PC-3 (cell line): Measurements from ENCODE around the gene TEX12. TPM values are rescaled to one million over a fixed set of nuclear protein-coding genes. Genes with fewer than 3 reads are reported as not detected.
A peak's percentile ranks its signal among the peaks of the same experiment; 100 is the strongest.

Source experiments
- ATAC-seq: fragments of 200-7000 bp; cut with Tn5 transposase; 2 replicates; pipeline ENCODE4 v1.9.1; 2020; ENCODE audit warnings: mild to moderate bottlenecking, moderate library complexity
- BruUV-seq: library from RNA; stranded (reverse); fragments of 400-500 nt; replicated peaks from 2 replicates; lab custom pipeline; 2021; lab: Mats Ljungman, UMichigan
- CTCF ChIA-PET: fragments of 300-600 bp; sonication (Branson Sonifier 250); formaldehyde crosslinking; loops from one replicate; lab custom pipeline; 2022; ENCODE audit warnings: antibody characterized with exemption; lab: Charles Lee
- POLR2A ChIA-PET: fragments of 300-600 bp; sonication (Branson Sonifier 250); formaldehyde crosslinking; loops from one replicate; lab custom pipeline; 2022; ENCODE audit warnings: antibody characterized with exemption; ENCODE audit not compliant: unreplicated experiment; lab: Charles Lee
- DNase-seq: peaks from one replicate; pipeline ENCODE4 v3.0.0-alpha.2; 2015
- H2AFZ ChIP-seq: fragments of 300-600 bp; sonication (generic); 2 replicates; pipeline ENCODE4 v1.6.0; 2016; ENCODE audit warnings: antibody characterized with exemption, low read length
- H3F3A ChIP-seq: fragments of 300-600 bp; sonication (generic); one replicate; pipeline ENCODE4 v1.6.0; 2017; ENCODE audit warnings: antibody characterized with exemption, low read length, control low read depth, mild to moderate bottlenecking; ENCODE audit not compliant: unreplicated experiment
- H3K27ac ChIP-seq: fragments of 300-600 bp; sonication (generic); 2 replicates; pipeline ENCODE4 v1.5.1; 2016; ENCODE audit warnings: mild to moderate bottlenecking, low read length
- H3K27me3 ChIP-seq: fragments of 300-600 bp; sonication (generic); 2 replicates; pipeline ENCODE4 v1.6.1; 2016; ENCODE audit warnings: low read length, mixed read lengths
- H3K36me3 ChIP-seq: fragments of 300-600 bp; sonication (generic); 2 replicates; pipeline ENCODE4 v1.6.1; 2016; ENCODE audit warnings: low read depth, mixed run types, low read length, mixed read lengths
- H3K4me1 ChIP-seq: fragments of 300-600 bp; sonication (generic); 2 replicates; pipeline ENCODE4 v1.5.1; 2016; ENCODE audit warnings: low read length; ENCODE audit not compliant: insufficient read depth
- H3K4me2 ChIP-seq: fragments of 300-600 bp; sonication (generic); 2 replicates; pipeline ENCODE4 v1.6.0; 2016; ENCODE audit warnings: low read length
- H3K4me3 ChIP-seq: fragments of 300-600 bp; sonication (generic); 2 replicates; pipeline ENCODE4 v1.5.1; 2016; ENCODE audit warnings: mild to moderate bottlenecking, low read length, mixed read lengths
- H3K79me2 ChIP-seq: fragments of 300-600 bp; sonication (generic); 2 replicates; pipeline ENCODE4 v1.6.1; 2017; ENCODE audit warnings: low read length, mixed read lengths
- H3K9ac ChIP-seq: fragments of 300-600 bp; sonication (generic); 2 replicates; pipeline ENCODE4 v1.6.0; 2016; ENCODE audit warnings: mild to moderate bottlenecking, low read length
- H3K9me2 ChIP-seq: fragments of 300-600 bp; sonication (generic); replicated peaks from 2 replicates; pipeline ENCODE4 v1.6.1; 2016; ENCODE audit warnings: mixed run types, low read length, mixed read lengths
- H3K9me3 ChIP-seq: fragments of 300-600 bp; sonication (generic); 2 replicates; pipeline ENCODE4 v1.6.1; 2016; ENCODE audit warnings: low read length, mixed read lengths
- H4K20me1 ChIP-seq: fragments of 300-600 bp; sonication (generic); 2 replicates; pipeline ENCODE4 v1.6.1; 2016; ENCODE audit warnings: low read length, mixed read lengths
- CTCF ChIP-seq: fragments of 300-600 bp; sonication (generic); conservative IDR thresholded peaks from 2 replicates; pipeline ENCODE4 v1.5.1; 2017; ENCODE audit warnings: antibody characterized with exemption, low read depth, mild to moderate bottlenecking, low read length
- EZH2 ChIP-seq: fragments of 300-600 bp; sonication (generic); IDR thresholded peaks from one replicate; pipeline ENCODE4 v1.6.1; 2017; ENCODE audit warnings: antibody characterized with exemption, mild to moderate bottlenecking, low read length; ENCODE audit not compliant: unreplicated experiment
- EZH2phosphoT487 ChIP-seq: fragments of 300-600 bp; sonication (generic); IDR thresholded peaks from 2 replicates; pipeline ENCODE4 v1.6.1; 2018; ENCODE audit warnings: mild to moderate bottlenecking, antibody characterized with exemption, low read length, borderline replicate concordance
- intact Hi-C: fragments of 100-400 bp; cut with micrococcal nuclease; formaldehyde crosslinking; loops from 2 replicates; pipeline ENCODE4 v1.9.0; 2023
- total RNA-seq: library from RNA; depleted of rRNA; stranded (reverse); fragments of >200 nt; gene quantifications from 2 replicates; pipeline ENCODE4 v1.2.3, GENCODE V29; 2014

The TEX12 gene
- total RNA-seq, 1 experiment from 2014 or later: not detected

- H3K4me2 ChIP-seq: no peak overlapping the region
- DNase-seq (no peak), ATAC-seq (no peak)
- POLR2A ChIA-PET: interaction anchor here (0.6 kb wide), 1 partner anchor 126 kb away, joined by 3 read pairs; no protein-coding TSS in a partner anchor
- no peak overlapping the region for H3K4me3 ChIP-seq
- CTCF ChIA-PET: no interaction called here
- no peaks in the 10 kb centered on the region for H3K9me3 ChIP-seq
- no peaks in the 10 kb centered on the region for H3K79me2 ChIP-seq
- intact Hi-C loops: loop anchor here (2.0 kb wide), 1 partner anchor 53 kb away; the partner anchor contains the start of gene BCO2
- peaks cover 3% of the 10 kb centered on the region for H3F3A ChIP-seq
- peaks cover 37% of the 10 kb centered on the region for H3K4me1 ChIP-seq
- H3K27ac ChIP-seq: peak overlapping the region; percentile 95; the same call in 1 of the 2 replicates
- no peaks in the 10 kb centered on the region for H3K27me3 ChIP-seq
- no peaks in the 10 kb centered on the region for H3K9me2 ChIP-seq
- no peaks in the 10 kb centered on the region for H3K36me3 ChIP-seq
- H4K20me1 ChIP-seq: no peaks in the 10 kb centered on the region
- no peak for TF ChIP-seq EZH2
- TF ChIP-seq CTCF: no peak
- TF ChIP-seq EZH2phosphoT487: no peak
- no peak overlapping the region for H3K9ac ChIP-seq
- H2AFZ ChIP-seq: no peak overlapping the region
- no TSS peak for BruUV-seq
Measured at GRCh38 chr11:112121981-112122615, 45.1 kb upstream of the TEX12 start.

GRCh38 chr11:112123129-112123528 lies 44.0 kb upstream of the TEX12 start:
- no peak overlapping the region for H3K4me3 ChIP-seq
- TF ChIP-seq EZH2 (no peak), EZH2phosphoT487 (no peak), CTCF (no peak)
- POLR2A ChIA-PET: no interaction called here
- H3K27ac ChIP-seq: no peak overlapping the region
- H3K79me2 ChIP-seq: no peaks in the 10 kb centered on the region
- no peaks in the 10 kb centered on the region for H3K27me3 ChIP-seq
- no peaks in the 10 kb centered on the region for H3K9me3 ChIP-seq
- no peak for DNase-seq
- H3K9me2 ChIP-seq: no peaks in the 10 kb centered on the region
- no peaks in the 10 kb centered on the region for H4K20me1 ChIP-seq
- intact Hi-C loops: no loop called here
- H2AFZ ChIP-seq: no peak overlapping the region
- no peak overlapping the region for H3K9ac ChIP-seq
- peaks cover 34% of the 10 kb centered on the region for H3K4me1 ChIP-seq
- CTCF ChIA-PET: no interaction called here
- BruUV-seq: no TSS peak
- H3K36me3 ChIP-seq: no peaks in the 10 kb centered on the region
- peaks cover 3% of the 10 kb centered on the region for H3F3A ChIP-seq
- no peak overlapping the region for H3K4me2 ChIP-seq
- no peak for ATAC-seq

- intact Hi-C loops: no loop called here
- H3K27me3 ChIP-seq: no peaks in the 10 kb centered on the region
- no peak overlapping the region for H3K4me2 ChIP-seq
- ChIA-PET POLR2A (no interaction called here), CTCF (no interaction called here)
- ATAC-seq (no peak), DNase-seq (no peak)
- no peaks in the 10 kb centered on the region for H3K79me2 ChIP-seq
- TF ChIP-seq EZH2 (no peak), EZH2phosphoT487 (no peak), CTCF (no peak)
- no peaks in the 10 kb centered on the region for H4K20me1 ChIP-seq
- no peaks in the 10 kb centered on the region for H3K9me3 ChIP-seq
- no peaks in the 10 kb centered on the region for H3K36me3 ChIP-seq
- H3K9me2 ChIP-seq: no peaks in the 10 kb centered on the region
- no peak overlapping the region for H3K9ac ChIP-seq
- H3K4me1 ChIP-seq: peaks cover 13% of the 10 kb centered on the region
- no peaks in the 10 kb centered on the region for H3F3A ChIP-seq
- no peak overlapping the region for H3K27ac ChIP-seq
- no TSS peak for BruUV-seq
- H2AFZ ChIP-seq: no peak overlapping the region
- H3K4me3 ChIP-seq: no peak overlapping the region
Measured at GRCh38 chr11:112127056-112127455, 40.1 kb upstream of the TEX12 start.
